Stomach (tissue), 9 donors: ENCODE results near the gene C3orf70. TPM values are rescaled to one million over a fixed set of nuclear protein-coding genes. Genes with fewer than 3 reads are reported as not detected.

Experiments used
- DNase-seq, 2 donors: peaks; one replicate each; pipeline versions ENCODE4 v3.0.0 to v3.0.0-alpha.2; 2013 to 2019
- H3K27ac ChIP-seq, 5 donors: fragments of 200-600 bp in 4 of 5; sonication (generic) in 4 of 5; one replicate each; pipeline ENCODE4 v1.5.1; 2013 to 2019; ENCODE audit warnings: mild to moderate bottlenecking in 1 of 5, moderate library complexity in 1 of 5
- H3K27me3 ChIP-seq, 3 donors: fragments of 200-600 bp; sonication (generic); one replicate each; pipeline ENCODE4 v1.5.1; 2017 to 2019; ENCODE audit warnings: mixed run types in 1 of 3
- H3K36me3 ChIP-seq, 4 donors: fragments of 200-600 bp; sonication (generic); 1 replicate in 3 of 4; 2 replicates in 1 of 4; pipeline ENCODE4 v1.5.1; 2016 to 2019
- H3K4me1 ChIP-seq, 4 donors: fragments of 200-600 bp; sonication (generic); one replicate each; pipeline ENCODE4 v1.5.1; 2016 to 2019
- H3K4me3 ChIP-seq, 4 donors: fragments of 200-600 bp; sonication (generic) in 3 of 4; one replicate each; pipeline ENCODE4 v1.5.1; 2016 to 2019; ENCODE audit warnings: mild to moderate bottlenecking in 1 of 4
- H3K9me3 ChIP-seq, 4 donors: fragments of 200-600 bp; sonication (generic); one replicate each; pipeline ENCODE4 v1.5.1; 2016 to 2019
- EP300 ChIP-seq: sonication (generic); formaldehyde crosslinking; IDR thresholded peaks from one replicate; pipeline ENCODE4 v1.6.1; 2017; ENCODE audit warnings: antibody characterized with exemption
- POLR2A ChIP-seq, 4 donors: fragments of 450-650 bp; IDR thresholded peaks; one replicate each; pipeline ENCODE4 v1.6.1; 2016; ENCODE audit warnings: antibody characterized with exemption in 4 of 4, control low read depth in 2 of 4, mild to moderate bottlenecking in 1 of 4, moderate library complexity in 1 of 4
- POLR2AphosphoS5 ChIP-seq, 3 donors: sonication (generic); formaldehyde crosslinking; IDR thresholded peaks; one replicate each; pipeline ENCODE4 v1.6.1; 2016; ENCODE audit warnings: antibody characterized with exemption in 3 of 3
- WGBS, 5 donors: extraction: QIAGEN DNeasy Blood & Tissue Kit in 3 of 5; methylation state at CpG; one replicate each; pipeline versions ENCODE4 v1.1.5 to v1.1.7; 2013 to 2018; 5-methylcytosine and 5-hydroxymethylcytosine counted together
- intact Hi-C: fragments of 100-400 bp; cut with DNase I; formaldehyde crosslinking; loops from one replicate; pipeline ENCODE4 v1.15.1; 2023; ENCODE audit warnings: low total_unique reads
- polyA plus RNA-seq, 3 donors: library from polyadenylated mRNA; stranded (reverse); fragments of 200-250 nt; gene quantifications; one replicate each; pipeline ENCODE4 v1.2.3, GENCODE V29; 2013
- total RNA-seq, 5 donors: library from RNA; depleted of rRNA; stranded (reverse); fragments of >200 nt; gene quantifications; one replicate each; pipeline versions ENCODE4 v1.1.0 to v1.2.3, GENCODE V29; 2014 to 2016
- TF ChIP-seq, protein P1 (sequence below), 7 experiments: fragments of 450-650 bp in 4 of 7; fragments of 200-600 bp in 3 of 7; sonication (generic) in 3 of 7; IDR thresholded peaks; one replicate each; pipeline ENCODE4 v1.5.1; 2016 to 2019; ENCODE audit warnings: antibody characterized with exemption in 7 of 7, control low read depth in 2 of 7, mild to moderate bottlenecking in 1 of 7
- donor health status: healthy with polysubstance abuse.
- donor health status: Bipolar disorder and iron deficiency.
- donor health status: healthy.

C3orf70 gene
- total and polyA plus RNA-seq, 8 donors = 0.92 to 33.5 (median 6.6) TPM

DNA sequence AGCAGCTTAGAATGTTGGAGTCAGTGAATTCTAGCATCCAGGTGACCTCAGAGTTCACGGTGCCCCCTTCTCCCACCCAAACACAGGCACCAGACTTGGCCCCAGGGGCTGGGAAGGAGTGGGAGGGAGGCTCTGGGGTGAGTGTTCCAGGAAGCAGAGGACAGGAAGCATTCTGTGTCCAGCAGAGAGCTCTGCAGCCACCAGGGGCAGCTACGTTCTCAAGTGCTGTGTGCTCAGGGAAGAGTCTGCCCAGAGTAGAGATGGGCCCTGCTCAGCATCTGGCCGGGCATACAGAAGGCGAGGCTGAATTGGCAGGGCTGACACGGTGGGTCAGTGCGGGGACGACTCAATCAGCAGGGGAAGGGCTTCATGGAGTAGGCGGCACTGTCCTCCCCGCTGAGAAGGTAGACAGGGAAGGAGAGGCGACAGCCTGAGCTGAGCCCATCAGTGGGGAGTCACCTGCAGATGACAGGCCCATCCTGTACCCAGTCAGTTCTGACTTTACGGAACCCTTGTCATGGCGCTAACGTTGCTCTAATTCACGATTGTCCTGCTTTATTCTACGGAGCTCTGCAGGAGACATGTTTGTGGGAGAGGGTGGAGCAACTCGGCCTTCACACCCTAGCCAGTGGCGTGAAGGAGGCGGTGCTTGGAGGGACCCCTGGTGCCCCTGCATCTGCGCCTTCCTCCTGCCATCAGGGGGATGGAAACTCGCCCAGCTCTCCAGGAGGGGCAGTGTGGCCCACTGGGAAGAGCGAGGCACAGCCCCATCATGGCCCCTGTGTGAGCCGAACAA, 82.2 kb downstream of the C3orf70 start:
- WGBS, 5 donors = 71 to 82% (median 75%) methylated on average over 22 of the region's 22 CpGs
- H3K27me3 ChIP-seq = no peaks in the 10 kb centered on the region
- H3K4me1 ChIP-seq = no peaks in the 10 kb centered on the region
- H3K27ac ChIP-seq = no peak overlapping the region
- no peak for TF ChIP-seq POLR2AphosphoS5 (IDR thresholded peaks at IDR 0.05)
- no peak for TF ChIP-seq POLR2A (IDR thresholded peaks at IDR 0.05)
- TF ChIP-seq, protein P1, sequence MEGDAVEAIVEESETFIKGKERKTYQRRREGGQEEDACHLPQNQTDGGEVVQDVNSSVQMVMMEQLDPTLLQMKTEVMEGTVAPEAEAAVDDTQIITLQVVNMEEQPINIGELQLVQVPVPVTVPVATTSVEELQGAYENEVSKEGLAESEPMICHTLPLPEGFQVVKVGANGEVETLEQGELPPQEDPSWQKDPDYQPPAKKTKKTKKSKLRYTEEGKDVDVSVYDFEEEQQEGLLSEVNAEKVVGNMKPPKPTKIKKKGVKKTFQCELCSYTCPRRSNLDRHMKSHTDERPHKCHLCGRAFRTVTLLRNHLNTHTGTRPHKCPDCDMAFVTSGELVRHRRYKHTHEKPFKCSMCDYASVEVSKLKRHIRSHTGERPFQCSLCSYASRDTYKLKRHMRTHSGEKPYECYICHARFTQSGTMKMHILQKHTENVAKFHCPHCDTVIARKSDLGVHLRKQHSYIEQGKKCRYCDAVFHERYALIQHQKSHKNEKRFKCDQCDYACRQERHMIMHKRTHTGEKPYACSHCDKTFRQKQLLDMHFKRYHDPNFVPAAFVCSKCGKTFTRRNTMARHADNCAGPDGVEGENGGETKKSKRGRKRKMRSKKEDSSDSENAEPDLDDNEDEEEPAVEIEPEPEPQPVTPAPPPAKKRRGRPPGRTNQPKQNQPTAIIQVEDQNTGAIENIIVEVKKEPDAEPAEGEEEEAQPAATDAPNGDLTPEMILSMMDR (IDR thresholded peaks at IDR 0.05) = peak in 1 of 7 experiments; percentile 14
- H3K9me3 ChIP-seq = no peaks in the 10 kb centered on the region
- H3K4me3 ChIP-seq = no peak overlapping the region
- DNase-seq = peak in 1 of 2 donors; percentile 61
- no peaks in the 10 kb centered on the region for H3K36me3 ChIP-seq
- intact Hi-C loops = no loop called here

DNA sequence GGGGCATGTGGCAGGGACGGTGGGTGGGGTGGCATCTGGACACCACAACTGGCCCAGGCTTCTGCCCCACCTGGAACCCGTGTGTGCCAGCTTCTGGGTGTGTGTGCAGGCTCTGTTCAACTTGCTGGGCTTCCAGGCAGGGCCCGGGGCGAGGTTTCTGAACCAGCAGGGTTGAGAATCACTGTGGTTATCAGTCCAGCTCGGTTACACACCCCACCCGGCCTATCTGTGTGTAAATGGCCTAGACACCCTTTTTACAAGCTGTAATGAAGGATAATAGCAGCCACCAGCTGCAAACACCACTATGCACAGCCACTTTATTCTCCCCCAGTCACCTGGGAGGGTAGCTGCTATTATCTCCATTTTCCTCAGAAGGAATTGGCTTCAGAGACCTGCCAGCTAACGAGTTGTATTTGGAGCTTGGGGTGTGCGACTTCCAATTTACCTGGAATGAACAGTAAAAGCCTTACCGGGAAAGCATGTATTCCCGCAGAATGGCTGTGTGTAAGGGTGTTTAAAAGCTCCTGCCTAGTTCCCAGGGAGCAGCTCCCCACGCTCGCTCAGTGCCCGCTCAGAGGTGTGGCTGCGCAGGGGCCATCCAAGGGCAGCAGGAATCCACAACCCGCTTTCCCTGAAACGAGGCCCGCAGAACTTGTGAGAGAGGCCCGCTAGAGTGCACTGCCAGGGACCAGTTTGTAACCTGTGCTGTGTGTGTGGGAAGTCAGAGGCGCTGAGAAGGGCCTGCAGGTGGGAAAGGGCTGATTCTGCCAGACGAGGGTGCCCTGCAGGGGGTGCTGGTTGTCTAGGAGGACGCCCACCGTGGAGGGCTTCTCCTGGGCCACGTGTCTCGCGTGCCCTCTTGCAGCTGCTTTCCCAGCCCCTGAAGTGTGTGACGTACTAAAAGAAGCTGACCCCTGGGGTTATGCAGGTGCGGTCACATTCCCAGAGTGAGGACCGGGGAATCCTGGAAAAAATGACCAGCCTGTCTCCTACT, 83.5 kb downstream of the C3orf70 start:
- Histone ChIP-seq H3K27me3 (no peaks in the 10 kb centered on the region), H3K36me3 (no peaks in the 10 kb centered on the region), H3K4me3 (no peak overlapping the region), H3K4me1 (no peaks in the 10 kb centered on the region), H3K9me3 (no peaks in the 10 kb centered on the region), H3K27ac (no peak overlapping the region)
- 56 to 80% (median 61%) methylated on average over 18 to 28 of the region's 28 CpGs for WGBS, 5 donors
- peak in 1 of 2 donors; percentile 45 for DNase-seq
- TF ChIP-seq POLR2AphosphoS5 (IDR thresholded peaks at IDR 0.05) (no peak), POLR2A (IDR thresholded peaks at IDR 0.05) (no peak), EP300 (no peak)
- TF ChIP-seq, protein P1 (IDR thresholded peaks at IDR 0.05) = no peak
- intact Hi-C loops = no loop called here

DNA sequence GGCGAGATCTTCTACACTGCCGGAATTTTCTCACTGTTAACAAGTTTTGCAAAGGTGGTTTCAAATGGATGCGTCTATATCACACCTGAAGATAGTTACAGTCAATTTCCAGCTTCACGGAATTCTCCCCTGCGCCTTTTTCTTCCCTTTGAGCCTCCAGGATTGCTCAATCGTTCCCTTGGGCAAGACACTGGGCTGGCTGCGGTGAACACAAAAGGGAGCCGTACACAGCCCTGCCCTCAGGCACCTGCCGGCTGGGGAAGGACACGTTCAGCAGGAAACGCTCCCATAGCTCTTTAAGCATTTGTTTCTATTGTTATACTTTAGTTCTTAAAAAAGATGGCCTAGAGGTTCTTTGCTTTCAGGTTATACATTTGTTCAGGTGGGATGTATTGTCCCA, 85.7 kb downstream of the C3orf70 start:
- no peak overlapping the region for H3K27ac ChIP-seq
- no peak overlapping the region for H3K4me3 ChIP-seq
- intact Hi-C loops = no loop called here
- 93 to 95% (median 95%) methylated on average over 11 of the region's 11 CpGs for WGBS, 5 donors
- H3K9me3 ChIP-seq = no peaks in the 10 kb centered on the region
- TF ChIP-seq POLR2AphosphoS5 (IDR thresholded peaks at IDR 0.05) (no peak), POLR2A (IDR thresholded peaks at IDR 0.05) (no peak), EP300 (no peak)
- TF ChIP-seq, protein P1 (IDR thresholded peaks at IDR 0.05) = no peak
- no peaks in the 10 kb centered on the region for H3K36me3 ChIP-seq
- H3K4me1 ChIP-seq = no peaks in the 10 kb centered on the region
- DNase-seq = no peak
- no peaks in the 10 kb centered on the region for H3K27me3 ChIP-seq

DNA sequence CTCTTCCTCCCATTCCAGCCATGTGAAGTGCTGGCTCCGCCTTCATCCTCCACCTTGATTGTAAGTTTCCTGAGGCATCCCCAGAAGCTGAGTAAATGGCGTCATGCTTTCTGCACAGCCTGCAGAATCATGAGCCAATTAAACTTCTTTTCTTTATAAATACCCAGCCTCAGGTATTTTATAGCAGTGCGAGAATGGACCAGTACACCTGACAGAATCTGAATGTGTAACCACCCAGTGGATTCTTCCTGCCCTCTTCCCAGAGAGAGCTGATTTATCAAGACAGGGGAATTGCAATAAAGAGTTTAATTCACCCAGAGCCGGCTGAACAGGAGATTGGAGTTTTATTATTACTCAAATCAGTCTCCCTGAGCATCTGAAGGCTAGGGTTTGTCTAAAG, 86.6 kb downstream of the C3orf70 start:
- WGBS, 5 donors = 94 to 96% (median 95%) methylated on average over 4 of the region's 4 CpGs
- no peaks in the 10 kb centered on the region for H3K27me3 ChIP-seq
- no peaks in the 10 kb centered on the region for H3K36me3 ChIP-seq
- TF ChIP-seq POLR2A (IDR thresholded peaks at IDR 0.05) (no peak), EP300 (no peak), POLR2AphosphoS5 (IDR thresholded peaks at IDR 0.05) (no peak)
- no peaks in the 10 kb centered on the region for H3K4me1 ChIP-seq
- intact Hi-C loops = no loop called here
- no peak overlapping the region for H3K4me3 ChIP-seq
- no peak for DNase-seq
- H3K27ac ChIP-seq = no peak overlapping the region
- peaks cover 0 to 1% (median 0%) of the 10 kb centered on the region in 4 donors for H3K9me3 ChIP-seq
